T-helper 9 cell (primary cell): ENCODE data around the gene GABBR2.
"Not testable (repeated sequence)": the region's sequence is repeated elsewhere in the genome, so short reads cannot be mapped to it uniquely, and the experiment has no call there.

Experiments used
- DNase-seq: peaks from one replicate; pipeline ENCODE4 v3.0.0-alpha.2; 2020

GABBR2 gene

DNA sequence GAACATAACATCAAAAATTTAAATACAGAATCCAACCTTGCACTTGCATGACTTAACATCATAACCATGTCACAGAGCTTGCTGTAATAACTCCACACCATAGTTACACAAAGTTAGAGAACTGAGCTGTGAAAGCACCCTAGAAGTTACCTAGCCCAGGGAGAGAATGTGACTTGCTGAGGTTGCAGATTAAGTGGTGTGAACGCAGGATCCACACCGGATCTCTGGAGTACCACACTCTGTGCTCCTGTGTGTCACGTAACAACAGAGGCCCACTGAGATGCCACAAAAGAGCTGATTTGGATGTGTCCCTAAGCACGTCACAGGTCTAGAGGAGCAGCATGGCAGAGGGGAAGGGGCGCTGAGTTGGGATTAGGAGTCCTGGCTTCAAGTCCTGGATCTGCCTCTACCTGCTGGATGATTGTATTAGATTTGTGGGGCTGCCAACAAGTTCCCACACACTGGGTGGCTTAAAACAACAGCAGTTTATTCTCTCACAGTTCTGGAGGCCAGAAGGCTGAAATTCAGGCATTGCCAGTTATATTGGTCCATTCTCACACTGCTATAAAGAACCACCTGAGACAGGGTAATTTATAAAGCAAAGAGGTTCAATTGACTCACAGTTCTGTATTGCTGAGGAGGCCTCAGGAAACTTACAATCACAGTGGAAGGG is 240.0 kb downstream of the GABBR2 start:
- no peak for DNase-seq

DNA sequence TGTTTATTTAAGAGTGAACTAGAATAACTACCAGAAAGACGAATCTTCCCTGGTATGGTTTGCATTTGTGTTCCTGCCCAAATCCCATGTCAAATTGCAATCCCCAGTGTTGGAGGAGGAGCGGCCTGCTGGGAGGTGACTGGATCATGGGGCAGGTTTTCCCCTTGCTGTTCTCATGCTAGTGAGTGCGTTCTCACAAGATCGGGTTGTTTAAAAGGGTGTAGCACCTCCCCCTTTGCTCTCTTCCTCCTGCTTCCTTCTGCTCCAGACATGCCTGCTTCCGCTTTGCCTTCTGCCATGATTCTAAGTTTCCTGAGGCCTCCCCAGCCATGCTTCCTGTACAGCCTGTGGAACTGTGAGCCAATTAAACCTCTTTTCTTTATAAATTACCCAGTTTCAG is 242.9 kb downstream of the GABBR2 start:
- no peak for DNase-seq

DNA sequence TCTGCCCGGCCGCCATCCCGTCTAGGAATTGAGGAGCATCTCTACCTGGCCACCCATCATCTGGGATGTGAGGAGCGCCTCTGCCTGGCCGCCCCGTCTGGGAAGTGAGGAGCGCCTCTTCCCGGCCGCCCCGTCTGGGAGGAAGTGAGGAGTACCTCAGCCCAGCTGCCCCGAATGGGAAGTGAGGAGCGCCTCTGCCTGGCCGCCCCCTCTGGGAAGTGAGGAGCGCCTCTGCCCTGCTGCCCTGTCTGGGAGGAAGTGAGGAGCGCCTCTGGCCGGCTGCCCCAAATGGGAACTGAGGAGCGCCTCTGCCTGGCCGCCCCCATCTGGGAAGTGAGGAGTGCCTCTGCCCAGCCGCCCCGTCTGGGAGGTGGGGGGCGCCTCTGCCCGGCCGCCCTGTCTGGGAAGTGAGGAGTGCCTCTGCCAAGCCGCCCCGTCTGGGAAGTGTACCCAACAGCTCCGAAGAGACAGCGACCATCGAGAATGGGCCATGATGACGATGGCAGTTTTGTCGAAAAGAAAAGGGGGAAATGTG is 244.5 kb downstream of the GABBR2 start:
- not testable (repeated sequence) for DNase-seq

DNA sequence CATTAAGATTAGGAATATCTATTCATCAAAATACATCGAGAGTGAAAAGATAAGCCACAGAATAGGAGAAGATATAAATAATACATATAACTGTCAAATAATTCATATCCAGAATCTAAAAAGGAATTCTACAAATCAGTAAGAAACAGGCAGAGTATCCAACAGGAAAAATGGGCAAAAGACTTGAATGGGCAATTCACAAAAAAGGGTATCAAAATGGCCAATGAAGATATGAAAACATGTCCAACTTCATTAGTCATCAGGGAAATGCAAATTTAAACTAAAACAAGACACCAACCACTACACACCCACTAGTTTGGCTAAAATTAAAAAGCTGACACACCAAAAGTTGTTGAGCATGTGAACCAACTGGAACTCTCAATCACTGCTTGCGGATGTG is 246.4 kb downstream of the GABBR2 start:
- DNase-seq = no peak

DNA sequence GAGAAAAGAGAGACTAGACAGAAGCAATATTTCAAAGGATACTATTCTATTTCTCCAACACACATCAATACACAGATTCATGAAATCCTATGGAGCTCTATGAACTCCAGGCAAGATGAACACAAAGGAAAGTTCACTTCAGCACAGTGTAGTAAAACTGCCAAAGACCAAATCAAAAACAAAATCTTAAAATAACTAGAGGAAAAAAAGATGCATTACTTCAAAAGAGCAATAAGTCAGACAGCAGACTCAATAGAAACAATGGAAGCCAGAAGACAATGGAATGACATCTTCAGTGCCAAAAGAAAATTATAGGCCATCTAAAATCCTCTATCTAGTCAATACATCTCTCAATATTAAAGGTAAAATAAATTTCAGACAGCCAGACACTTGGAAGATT is 248.0 kb downstream of the GABBR2 start:
- no peak for DNase-seq

DNA sequence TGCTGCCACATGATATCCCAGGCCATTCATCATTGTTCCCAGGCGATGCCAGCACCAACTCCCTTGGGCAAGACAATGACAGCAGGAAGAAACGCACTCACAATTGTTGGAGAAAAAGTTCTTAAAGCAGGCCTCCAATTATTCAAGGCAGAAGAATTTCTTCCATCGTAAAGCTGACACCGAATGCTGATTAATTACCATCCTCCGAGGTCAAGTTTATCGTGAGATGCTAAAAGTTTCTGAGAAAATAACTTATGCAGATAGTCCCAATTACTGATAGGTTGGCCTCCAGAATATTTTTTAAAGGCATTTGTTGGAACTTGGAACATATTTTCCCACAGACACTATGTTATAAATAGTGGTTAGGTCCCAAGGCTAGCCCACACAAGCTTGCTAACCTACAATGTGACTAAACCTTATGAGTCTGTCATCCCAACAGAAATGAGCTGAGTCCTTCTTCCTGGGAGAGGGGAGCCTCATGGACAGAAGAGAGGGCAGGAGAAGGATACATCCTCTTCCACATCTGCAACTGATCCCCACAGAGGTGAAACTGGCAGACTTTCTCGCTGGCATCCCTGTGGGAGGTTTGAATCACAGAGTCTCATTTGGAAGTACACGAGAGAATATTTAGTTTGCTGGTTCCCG is 250.9 kb downstream of the GABBR2 start:
- no peak for DNase-seq

DNA sequence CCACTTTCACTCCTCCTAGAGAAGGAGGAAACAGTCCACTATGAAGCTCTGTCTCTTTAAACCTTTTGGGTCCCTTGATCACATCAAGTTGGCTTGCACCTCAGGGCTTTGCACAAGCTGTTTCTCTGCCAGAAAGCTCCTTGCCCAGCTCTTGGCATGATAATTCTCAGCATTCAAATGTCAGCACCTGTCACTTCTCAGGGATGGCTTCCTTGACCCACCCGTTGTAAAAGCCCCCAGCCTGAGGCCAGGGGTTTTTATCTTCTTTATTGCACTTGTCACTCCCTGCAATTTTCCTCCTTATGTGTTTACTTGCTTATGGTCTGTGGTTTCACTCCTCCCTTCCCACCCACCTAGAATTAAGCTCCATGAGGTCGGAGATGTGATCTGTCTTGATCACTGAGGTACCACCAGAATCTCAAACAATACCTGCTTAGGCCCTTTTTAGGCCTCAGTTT is 252.6 kb downstream of the GABBR2 start:
- DNase-seq = no peak

DNA sequence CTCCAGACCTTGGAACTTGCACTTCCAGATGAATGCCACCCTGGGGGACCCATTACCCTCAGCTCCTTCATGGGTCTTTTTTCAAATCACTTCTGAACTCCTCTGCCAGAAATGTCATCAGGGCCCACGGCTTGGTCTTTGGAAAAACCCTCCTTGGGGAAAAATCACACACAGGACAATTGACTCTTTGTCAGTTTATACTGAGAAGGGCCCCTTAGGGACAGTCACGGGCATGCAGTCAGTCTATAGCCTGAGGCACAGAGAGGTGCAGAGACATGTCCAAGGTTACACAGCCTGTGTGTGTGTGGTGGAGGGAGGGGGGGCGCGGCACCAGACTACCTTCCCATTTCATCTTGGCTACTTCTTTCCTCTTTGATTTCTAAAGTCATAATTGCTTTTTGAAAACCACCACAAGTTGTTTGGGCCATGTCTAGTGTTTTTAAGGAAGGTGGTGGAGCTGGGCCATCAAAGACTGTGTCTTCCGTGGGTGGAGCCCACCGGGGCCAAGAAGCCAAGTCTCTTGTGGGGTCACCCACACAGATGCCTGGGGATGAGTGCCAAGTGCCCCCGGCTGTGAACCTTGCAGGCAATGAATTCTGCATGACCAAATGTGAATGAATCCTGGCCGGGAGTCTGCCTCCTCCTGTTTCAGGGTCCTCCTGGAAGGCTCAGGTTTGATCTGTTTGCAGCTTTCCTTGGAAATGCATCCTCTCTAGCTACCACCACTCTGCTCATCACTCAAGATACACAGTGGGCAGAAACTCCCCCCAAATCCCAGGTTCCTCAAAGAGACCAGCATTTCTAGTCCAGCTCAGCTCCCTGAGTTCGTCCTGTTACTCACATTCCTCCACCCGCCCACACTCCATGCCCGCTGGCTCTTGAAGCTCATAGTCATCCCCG is 253.2 kb downstream of the GABBR2 start:
- no peak for DNase-seq

DNA sequence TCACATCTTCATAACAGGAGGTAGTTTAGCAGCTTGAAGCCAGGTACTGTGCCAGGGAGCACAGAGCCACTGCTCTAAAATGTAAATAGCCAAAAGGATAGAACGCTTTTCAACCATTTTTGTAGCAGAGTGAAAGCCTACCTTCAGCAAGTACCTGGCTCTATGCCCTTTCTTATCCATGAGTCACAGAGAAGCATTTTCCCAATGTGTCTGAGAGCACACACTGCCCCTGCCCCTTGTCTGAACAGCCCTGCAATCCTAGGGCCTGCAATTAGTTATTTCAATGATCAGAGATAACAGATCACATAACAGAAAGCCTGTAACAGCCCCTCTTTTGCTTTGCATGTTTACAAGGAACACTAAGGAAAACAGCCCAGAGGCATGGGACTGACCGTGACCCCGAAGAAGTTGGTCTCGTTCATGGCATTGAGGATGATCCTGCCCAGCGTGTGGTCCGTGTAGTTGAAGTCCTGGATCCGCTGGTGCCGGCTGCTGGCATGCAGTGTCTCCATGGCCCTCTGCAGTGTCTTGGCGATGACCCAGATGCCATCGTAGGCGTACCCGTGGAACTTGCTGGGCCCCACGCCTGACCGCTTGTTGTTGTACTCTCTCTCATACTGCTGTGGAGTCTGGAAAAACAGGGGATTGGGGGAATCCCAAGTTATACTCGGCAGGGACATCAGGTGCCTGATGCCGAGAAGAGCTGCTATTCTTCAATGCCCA is 255.0 kb downstream of the GABBR2 start:
- no peak for DNase-seq

DNA sequence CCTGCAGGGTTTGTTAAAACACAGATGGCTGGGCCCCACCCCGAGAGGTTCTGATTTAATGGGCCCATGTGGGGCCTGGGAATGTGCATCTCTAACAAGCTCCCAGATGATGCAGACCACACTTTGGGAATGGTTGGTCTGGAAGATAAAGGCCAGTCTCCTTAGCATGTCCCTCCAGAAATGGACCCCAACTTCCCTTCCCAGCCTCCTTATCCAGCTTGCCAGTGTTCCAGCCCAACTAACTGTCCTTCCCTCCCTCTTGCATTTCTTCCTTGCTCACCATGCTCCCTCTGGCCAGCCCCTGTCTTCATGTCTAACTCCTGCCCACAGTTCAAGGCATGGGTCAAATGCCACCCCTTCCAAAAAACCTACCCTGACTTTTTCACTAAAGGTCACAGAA is 257.2 kb downstream of the GABBR2 start:
- no peak for DNase-seq

DNA sequence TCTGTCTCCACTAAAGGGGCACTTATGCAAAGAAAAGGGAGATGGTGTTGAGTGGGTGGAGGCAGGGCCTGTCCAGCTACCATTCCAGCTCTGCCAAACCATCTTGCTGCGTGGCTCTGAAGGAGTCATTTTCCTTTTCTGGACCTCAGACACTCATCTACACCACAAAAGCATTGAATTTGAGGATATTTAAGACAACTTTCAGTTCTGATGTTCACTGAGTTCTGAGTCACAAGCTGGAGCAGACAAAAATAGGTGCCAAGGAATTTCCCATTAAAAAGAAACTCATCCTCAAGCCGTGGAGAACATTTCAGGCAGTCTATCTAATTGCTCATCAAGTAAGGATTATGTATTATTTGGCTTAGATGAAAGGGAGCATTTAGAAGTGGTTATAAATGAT is 258.2 kb downstream of the GABBR2 start:
- DNase-seq = no peak

DNA sequence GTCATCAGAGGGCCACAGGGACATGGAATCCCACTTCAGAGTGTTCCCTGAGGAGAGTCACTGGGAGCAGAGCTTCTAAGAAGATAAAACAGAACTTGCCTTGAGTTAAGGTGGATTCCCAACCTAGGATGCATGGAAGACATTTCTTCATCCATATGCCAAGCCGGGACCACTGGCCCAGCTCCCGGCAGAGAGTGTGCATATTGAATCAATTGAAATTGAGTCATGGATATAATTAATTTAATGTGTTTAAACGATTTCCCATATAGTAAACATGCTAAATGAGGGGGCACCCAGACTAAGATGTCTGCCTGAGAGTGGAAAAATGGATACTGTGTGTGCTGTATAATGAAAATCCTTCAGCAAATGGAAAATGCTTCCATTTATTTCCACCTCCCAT is 258.9 kb downstream of the GABBR2 start:
- DNase-seq = no peak

DNA sequence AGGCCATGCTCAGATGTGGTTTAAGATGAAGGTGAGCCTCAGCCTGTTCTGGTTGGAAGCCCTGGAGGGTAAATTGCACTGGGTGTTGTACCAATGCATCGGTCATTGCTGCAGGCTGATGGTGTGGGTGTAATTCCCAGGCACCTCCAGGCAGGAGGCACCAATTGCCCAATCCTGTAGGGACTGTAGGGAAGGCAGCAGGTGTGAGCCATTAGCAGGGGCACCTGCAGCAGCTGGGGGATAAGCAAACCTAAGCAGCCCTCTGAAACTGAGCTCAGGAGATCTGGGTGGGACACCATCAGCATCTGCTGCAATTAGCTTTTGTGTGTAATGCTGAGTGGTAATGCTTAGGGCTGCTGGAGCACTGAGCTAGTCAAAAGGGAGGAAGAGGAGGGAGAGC is 263.2 kb downstream of the GABBR2 start:
- no peak for DNase-seq

DNA sequence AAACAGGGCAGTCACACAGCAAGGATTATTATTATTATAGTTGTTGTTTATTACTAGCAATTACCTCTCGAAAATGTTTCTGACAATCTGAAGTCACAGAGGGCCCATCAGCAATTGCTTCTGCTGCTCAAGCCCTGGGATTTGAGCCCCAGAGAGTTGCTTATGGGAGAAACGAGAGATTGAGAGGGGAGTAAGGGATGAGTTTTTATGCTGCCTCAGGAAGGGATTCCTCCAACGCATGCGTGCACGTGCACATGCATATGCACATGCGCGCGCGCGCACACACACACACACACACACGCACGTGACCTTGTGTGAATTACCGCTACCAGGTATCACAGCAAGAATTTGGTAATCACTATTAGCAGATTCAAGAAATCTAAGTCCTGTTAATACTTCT is 264.1 kb downstream of the GABBR2 start:
- DNase-seq = no peak

DNA sequence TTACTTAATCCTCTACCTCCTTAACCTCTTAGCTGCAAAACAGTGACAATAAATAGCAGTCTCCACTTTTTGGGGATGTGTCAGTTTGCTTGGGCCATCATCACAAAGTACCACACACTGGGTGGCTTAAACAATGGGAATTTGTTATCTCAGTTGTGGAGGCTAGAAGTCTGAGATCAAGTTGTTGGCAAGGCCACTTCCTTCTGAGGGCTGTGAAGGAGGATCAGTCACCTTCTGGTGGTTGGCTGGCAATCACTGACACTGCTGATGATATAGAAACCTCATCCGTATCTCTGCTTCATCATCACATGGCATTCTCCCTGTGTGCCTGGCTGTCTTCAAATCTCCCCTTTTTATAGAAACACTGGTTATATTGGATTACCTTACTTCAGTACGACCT is 266.2 kb downstream of the GABBR2 start:
- no peak for DNase-seq

DNA sequence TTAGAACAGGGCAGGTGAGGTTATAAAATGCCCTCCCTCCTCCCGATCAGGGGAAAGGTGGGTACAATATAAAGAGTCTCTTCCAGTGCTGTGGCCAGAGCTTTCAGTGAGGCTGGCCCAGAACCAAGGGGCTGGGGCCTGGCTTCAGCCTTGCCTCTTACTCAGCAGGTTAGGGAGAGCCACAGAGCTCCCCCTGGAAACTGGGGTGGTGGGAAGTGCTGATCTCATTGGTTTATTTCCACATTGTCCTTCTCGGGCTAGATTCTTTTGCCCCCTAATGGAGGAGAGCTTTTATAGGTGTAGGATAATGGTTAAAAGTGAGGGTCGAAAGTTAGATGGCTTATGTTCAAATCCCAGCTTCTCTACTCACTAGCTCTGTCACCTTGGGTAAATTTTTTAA is 266.6 kb downstream of the GABBR2 start:
- no peak for DNase-seq

DNA sequence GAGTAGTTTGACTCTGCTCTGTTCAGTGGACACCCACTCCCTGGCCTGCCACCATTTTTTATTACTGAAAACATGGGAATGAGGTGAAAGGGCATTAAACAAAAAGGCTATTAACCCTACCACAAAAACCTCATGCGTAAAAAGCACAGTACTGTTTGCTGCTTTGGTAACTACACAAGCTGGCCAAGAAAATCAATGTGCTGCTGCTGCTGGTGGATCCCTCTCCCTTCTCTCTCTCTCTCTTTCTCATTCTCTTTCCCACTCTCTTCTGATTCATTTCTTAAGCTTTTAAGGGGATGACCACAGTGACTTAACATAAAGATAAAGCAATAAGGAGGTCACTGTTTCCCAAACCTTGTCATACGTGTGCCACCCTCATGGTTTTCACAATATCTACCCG is 270.1 kb downstream of the GABBR2 start:
- no peak for DNase-seq

DNA sequence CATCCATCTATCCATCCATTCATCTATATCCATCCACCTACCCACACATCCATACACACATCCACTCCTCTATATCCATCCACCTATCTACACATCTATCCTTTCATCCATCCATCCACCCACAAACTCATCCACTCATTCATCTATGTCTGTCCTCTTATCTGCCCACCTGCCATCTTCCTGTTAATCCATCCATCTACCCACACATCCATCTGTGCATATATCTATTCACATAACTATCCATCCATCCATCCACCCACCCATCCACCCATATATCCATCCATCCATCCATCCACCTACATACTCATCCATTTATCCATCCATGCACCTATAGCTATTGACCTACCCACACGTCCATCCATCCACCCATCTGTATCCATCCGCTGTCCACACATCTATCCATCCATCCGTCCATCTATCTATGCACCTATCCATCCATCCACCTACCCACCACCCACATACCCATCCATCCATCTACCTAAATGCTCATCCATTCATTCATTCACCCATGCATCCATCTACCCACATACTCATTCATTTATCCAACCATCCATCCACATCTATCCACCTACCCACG is 271.2 kb downstream of the GABBR2 start:
- DNase-seq = no peak

DNA sequence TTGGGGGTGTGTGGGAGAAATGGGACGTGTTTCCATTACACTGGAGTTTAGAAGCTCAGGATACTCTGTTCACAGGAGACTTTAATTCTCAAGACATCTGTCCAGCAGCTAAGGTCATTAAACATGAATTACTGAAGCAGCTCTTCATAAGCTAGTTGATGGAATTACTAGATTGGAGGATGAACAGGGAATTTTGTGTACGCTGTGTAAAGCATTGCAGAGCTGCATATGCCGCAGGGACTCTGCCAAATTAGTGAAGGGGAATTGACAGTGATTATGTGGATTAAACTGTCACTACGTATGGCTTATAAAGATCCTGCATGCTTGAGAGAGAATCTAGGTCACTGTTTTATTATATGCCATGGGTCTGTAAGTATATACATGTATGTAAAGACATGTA is 275.8 kb downstream of the GABBR2 start:
- no peak for DNase-seq

DNA sequence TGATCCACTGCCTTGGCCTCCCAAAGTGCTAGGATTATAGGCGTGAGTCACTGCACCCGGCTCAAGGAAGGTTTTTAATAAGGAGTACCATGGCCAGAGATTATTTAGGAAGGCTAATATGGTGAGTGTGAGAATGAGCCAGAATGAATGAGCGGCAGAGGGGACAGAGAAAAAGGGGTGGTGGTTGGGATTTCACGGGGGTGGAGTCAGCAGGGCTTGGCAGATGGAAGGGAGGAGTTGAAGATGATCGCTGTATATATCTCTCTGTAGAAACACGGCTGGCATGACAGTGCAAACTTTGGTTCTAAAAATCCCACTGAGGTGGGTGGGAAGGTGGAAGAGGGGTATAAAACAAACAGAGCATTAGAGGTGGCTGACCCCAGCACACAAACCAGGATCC is 276.6 kb downstream of the GABBR2 start:
- DNase-seq = no peak

DNA sequence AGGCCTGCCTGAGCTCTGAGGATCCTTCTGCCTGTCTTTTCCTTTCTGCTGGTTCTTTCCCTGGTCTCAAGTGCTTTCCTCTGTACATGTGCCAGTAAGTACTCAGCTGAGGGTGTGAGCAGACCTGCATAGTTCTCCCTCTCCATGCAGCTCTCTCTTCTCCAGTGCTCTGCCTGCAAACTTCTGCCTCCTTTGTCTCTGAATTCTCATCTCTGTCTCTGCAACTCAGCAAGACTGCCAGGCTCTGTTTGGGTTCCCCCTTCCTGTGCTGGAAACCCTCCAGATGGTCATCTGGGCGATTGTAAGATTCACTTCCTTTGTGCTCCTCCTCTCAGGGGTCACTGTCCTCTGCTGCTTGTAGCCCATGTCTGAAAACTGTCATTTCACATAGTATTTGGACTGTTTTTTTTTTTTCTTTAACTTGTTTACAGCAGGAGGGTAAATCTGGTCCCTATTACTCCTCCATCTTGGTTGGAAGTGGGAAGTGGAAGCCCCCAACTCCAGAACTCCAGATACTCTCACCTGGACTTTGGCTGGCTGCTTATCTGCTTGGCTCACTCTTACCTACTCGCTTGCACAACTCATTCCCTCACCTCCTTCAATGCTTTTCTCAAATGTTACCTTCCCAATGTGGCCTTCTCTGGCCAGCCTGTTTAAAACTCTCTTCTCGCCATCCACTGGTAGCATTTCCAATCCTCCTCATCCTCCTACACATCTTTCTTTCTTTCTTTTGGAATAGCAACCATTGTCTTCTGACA is 278.0 kb downstream of the GABBR2 start:
- no peak for DNase-seq

DNA sequence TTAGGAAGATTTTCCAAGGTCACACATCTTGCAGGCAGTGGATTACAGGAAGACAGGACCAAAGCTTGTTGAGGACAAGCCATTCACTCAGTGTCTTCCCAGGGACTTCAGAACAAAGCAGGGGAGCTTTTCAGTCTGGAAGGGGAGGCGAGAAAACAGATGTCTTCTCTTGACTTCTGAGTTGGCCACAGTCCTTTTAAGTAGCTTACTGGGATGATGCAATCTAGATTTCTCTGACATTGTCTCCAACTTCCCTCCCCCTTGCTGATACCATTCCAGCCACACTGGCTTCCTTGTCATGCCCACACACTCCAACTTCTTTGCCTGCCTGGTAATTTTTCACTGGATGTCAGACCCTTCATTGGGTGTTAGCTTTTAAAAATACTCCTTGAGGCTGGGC is 279.1 kb downstream of the GABBR2 start:
- no peak for DNase-seq
